Right renal pelvis (tissue), 4 donors: Measurements from ENCODE around the gene GTPBP3. TPM values are rescaled to one million over a fixed set of nuclear protein-coding genes. Genes with fewer than 3 reads are reported as not detected.
"Not testable (repeated sequence)": the region's sequence is repeated elsewhere in the genome, so short reads cannot be mapped to it uniquely, and the experiment has no call there.

ENCODE experiments used
- DNase-seq, 4 donors: peaks; one replicate each; pipeline ENCODE4 v3.0.0-alpha.2; 2013; ENCODE audit warnings: low read depth in 4 of 4, low spot score in 3 of 4, missing footprints in 1 of 4
- polyA plus RNA-seq, 4 donors: library from polyadenylated mRNA; unstranded; fragments of 120-200 nt; gene quantifications; one replicate each; pipeline ENCODE4 v1.2.1, GENCODE V29; 2013; ENCODE audit not compliant: insufficient read length in 4 of 4

GTPBP3 gene
- polyA plus RNA-seq, 4 donors: 15.3 to 20.8 (median 18.7) TPM

DNA sequence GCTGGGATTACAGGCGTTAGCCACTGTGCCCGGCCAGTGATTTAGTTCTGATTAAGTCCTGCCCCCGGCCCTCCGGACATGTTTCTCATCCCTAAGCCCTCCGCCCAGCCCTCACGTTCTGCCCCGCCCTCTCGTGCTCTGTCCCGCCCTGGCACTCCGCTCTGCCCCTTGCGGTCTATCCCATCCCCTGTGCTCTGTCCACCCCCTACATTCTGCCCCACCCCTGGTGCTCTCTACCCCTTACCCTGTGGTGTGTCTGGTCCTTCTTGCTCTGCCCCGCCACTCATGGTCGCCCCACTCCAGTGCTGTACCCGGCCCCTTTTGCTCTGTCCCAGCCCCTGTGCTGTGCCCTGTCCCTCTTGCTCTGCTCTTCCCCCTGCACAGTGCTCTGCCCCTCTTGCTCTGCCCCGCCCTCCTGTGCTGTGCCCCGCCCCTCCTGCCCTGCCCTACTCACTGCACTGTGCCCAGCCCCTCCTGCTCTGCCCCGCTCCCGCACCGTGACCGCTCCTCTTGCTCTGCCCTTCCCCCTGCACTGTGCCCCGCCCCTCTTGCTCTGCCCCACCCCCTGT lies 3.0 kb downstream of the GTPBP3 start:
- DNase-seq: no peak

DNA sequence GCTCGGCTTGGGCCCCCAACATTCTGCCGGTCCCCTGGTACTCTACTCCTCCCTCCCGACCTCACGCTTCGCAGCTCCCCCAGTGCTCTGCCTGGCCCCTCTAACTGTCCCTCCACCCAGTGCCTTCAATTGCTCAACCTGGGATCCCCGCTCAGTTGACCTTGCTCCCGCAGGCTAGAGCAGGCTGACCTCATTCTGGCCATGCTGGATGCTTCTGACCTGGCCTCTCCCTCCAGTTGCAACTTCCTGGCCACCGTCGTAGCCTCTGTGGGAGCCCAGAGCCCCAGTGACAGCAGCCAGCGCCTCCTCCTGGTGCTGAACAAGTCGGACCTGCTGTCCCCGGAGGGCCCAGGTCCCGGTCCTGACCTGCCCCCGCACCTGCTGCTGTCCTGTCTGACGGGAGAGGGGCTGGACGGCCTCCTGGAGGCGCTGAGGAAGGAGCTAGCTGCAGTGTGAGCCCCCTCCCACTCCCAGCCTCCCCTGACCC lies 3.6 kb downstream of the GTPBP3 start:
- DNase-seq: no peak

DNA sequence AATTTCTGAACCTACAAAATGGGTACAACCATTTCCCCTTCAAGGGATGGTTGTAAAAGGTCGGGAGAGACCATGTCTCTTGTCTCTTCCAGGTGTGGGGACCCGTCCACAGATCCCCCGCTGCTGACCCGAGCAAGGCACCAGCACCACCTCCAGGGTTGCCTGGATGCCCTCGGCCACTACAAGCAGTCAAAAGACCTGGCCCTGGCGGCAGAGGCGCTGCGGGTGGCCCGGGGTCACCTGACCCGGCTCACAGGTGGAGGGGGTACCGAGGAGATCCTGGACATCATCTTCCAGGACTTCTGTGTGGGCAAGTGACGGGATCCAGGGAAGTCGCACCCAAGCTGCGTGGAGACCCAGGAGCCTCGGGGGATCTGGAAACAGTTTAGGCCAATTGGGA lies 4.0 kb downstream of the GTPBP3 start:
- DNase-seq: no peak

- DNase-seq: no peak
Measured at GRCh38 chr19:17341845-17342244, 4.5 kb downstream of the GTPBP3 start.

DNA sequence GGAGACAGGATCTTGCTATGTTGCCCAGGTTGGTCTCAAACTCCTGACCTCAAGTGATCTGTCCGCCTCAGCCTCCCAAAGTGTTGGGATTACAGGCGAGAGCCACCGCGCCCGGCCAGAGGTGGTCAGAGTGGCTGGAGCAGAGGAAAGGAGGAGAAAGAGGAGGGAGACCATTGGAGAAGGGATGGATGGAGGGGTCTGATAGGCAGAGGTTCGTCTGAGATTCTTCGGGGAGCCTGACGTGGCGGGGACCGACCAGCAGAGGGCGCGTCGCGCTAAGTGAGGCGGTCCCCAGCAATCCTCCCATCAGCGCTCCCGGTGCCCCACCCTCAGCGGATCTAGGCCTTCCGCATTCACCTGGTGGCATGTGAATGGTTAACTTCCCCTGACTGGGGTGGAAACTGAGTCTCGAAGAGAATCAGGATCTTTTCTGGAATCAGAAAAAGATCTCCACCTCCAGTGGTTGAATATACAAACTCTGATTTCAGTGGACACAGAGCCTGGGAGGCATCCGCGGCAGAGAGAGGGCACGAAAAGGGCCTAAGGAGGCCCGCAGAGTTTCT lies 8.8 kb downstream of the GTPBP3 start:
- DNase-seq: no peak

DNA sequence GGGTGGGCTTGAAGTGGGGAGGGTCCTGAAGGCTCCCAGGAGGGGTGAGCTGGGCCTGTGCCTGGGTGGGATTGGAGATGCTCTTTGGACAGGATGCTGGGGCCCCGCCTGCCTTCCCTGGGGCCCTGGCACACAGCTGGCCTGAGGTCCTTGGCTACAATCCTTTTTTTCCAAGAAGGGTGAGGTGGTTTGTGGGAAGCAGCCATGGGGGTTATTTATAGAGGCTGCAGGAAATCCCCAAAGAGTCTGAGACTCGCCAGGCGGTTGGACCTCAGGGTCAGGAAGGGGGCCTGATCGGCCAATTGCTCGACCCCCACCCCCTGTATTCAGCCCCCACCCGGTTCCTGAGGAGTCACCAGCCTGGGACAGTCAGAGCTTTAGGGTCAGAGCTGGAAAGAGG lies 10.0 kb downstream of the GTPBP3 start:
- DNase-seq: no peak

DNA sequence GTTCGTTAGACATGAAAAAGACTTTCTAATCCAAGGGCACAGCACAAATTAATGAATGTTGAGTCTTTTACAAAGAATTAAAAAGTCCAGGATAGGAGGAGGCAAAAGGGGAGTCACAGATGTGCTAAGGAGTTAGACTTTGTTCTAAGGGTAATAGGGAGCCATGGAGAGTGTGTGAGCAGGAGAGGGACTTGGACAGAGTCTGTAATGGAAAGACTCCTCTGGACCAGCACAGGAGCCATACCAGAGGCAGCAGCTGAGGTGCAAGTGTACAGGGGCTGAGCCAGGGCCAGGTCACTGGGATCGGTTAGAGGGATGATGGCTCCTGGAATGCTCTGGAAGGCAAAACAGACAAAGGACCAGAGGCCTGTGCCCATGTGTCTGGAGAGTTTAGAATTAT lies 10.5 kb downstream of the GTPBP3 start:
- no peak for DNase-seq

- peak in 1 of 4 donors; percentile 45 for DNase-seq
Measured at GRCh38 chr19:17348700-17349099, 11.3 kb downstream of the GTPBP3 start.

GRCh38 chr19:17351815-17352435 lies 14.6 kb downstream of the GTPBP3 start:
- DNase-seq: no peak

- DNase-seq: no peak
Measured at GRCh38 chr19:17352608-17353280, 15.4 kb downstream of the GTPBP3 start.

- DNase-seq: no peak
Measured at GRCh38 chr19:17353386-17353785, 16.0 kb downstream of the GTPBP3 start.

- DNase-seq: no peak
Measured at GRCh38 chr19:17357078-17357666, 19.8 kb downstream of the GTPBP3 start.

DNA sequence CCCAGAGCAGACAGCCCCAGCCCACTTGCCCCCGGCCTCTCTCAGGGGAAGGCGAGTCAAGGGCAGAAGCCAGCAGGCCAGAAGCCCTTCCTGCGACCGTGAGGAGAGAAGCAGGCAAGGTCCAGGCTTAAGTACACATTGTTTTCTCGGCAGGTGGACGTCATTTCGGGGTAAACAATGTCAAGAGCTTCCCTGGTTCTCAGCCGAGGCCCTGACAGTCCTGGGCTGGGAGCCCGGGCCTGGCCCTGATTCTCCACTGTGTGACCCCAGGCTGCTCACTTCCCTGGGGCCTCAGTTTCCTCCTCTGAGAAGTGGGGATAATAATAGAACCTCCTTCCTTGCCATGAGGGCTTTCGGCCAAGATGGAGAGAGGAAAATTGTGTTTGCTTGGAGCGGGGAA lies 20.4 kb downstream of the GTPBP3 start:
- no peak for DNase-seq

GRCh38 chr19:17358395-17358794 lies 21.0 kb downstream of the GTPBP3 start:
- DNase-seq: no peak

DNA sequence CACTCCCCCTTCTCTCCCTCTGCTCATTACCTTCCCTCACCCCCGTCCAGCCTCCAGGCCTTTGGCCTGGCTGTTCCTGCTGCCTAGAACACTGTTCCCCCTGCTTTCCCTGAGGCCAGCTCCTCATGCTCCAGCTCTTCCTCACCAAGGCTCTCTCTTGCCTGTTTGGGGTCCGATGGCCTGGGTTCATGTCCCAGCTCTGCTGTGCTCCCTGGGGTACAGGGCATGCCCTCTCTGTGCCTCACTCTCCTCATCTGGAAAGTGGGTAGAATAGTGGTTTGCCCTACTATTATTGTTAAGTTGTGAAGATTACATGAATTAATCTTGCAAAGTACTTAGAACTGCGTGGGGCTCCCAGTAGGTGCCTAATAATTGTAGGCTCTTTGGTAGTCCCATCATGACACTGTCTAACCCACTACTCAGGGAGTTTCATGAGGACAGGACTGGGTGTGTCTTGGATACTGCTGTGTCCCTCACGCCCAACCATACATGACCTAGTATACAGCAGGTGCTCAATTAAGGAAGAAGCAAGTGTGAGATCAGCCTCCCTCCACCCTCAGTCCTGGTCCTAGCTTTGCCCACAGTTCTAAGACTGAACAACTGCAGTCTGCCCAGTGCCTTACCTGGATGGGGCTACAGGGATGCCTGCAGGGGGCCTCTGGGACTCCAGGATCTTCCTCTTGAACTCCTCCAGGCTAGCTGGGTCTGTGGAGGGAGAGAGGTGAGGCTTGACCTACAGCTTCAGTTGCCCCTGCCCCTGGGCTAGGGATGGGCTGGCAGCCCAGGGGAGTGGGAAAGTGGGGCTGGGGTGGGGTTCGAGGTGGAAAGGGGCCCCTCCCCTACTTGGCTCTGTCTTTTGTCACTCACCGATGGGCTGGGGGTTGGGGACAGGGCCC lies 22.8 kb downstream of the GTPBP3 start:
- DNase-seq: no peak

DNA sequence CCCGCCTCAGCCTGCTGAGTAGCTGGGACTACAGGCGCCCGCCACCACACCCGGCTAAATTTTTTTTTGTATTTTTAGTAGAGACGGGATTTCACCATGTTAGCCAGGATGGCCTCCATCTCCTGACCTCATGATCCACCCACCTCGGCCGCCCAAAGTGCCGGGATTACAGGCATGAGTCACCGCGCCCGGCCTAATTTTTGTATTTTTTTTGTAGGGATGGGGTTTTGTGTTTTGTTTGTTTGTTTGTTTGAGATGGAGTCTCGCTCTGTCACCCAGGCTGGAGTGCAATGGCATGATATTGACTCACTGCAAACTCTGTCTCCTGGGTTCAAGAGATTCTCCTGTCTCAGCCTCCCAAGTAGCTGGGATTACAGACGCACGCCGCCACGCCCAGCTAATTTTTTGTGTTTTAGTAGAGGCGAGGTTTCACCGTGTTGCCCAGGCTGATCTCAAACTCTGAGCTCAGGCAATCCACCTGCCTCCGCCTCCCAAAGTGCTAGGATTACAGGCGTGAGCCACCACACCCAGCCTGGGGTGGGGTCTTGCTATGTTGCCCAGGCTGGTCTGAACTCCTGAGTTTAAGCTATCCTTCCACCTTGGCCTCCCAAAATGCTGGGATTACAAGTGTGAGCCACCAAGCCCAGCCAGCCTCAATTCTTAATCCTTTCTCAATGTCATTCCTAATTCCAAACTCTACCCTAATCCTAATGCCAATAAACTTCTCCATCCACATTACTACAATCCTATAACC lies 26.7 kb downstream of the GTPBP3 start:
- not testable (repeated sequence) for DNase-seq

GRCh38 chr19:17365361-17365760 lies 28.0 kb downstream of the GTPBP3 start:
- DNase-seq: no peak

- DNase-seq: no peak
Measured at GRCh38 chr19:17370026-17370587, 32.8 kb downstream of the GTPBP3 start.

GRCh38 chr19:17376935-17377600 lies 39.7 kb downstream of the GTPBP3 start, which contains the start of gene PLVAP:
PLVAP (minus strand) TSS chr19:17377342; CDS start chr19:17377288, 54 bp downstream.
- no peak for DNase-seq
